ENCODE measurements around the gene CRAMP1.

The CRAMP1 gene

GRCh38 chr16:1631931-1632637 lies 19.9 kb downstream of the CRAMP1 start:
- no peak for DNase-seq (ENCODE audit: low read depth in 4 of 4, low spot score in 1 of 4)

GRCh38 chr16:1632638-1632970 lies 20.4 kb downstream of the CRAMP1 start:
- no peak for DNase-seq (ENCODE audit: low read depth in 4 of 4, low spot score in 1 of 4)

- no peak for DNase-seq (ENCODE audit: low read depth in 4 of 4, low spot score in 1 of 4)
Measured at GRCh38 chr16:1633310-1633709, 21.1 kb downstream of the CRAMP1 start.

- no peak for DNase-seq (ENCODE audit: low read depth in 4 of 4, low spot score in 1 of 4)
Measured at GRCh38 chr16:1634541-1634940, 22.4 kb downstream of the CRAMP1 start.

GRCh38 chr16:1635070-1635469 lies 22.9 kb downstream of the CRAMP1 start:
- DNase-seq (ENCODE audit: low read depth in 4 of 4, low spot score in 1 of 4): no peak

- no peak for DNase-seq (ENCODE audit: low read depth in 4 of 4, low spot score in 1 of 4)
Measured at GRCh38 chr16:1637526-1637925, 25.4 kb downstream of the CRAMP1 start.

- no peak for DNase-seq (ENCODE audit: low read depth in 4 of 4, low spot score in 1 of 4)
Measured at GRCh38 chr16:1638757-1639156, 26.6 kb downstream of the CRAMP1 start.

- no peak for DNase-seq (ENCODE audit: low read depth in 4 of 4, low spot score in 1 of 4)
Measured at GRCh38 chr16:1639282-1639681, 27.1 kb downstream of the CRAMP1 start.

- DNase-seq (ENCODE audit: low read depth in 4 of 4, low spot score in 1 of 4): no peak
Measured at GRCh38 chr16:1639860-1640259, 27.7 kb downstream of the CRAMP1 start.

GRCh38 chr16:1640261-1640941 lies 28.2 kb downstream of the CRAMP1 start:
- DNase-seq (ENCODE audit: low read depth in 4 of 4, low spot score in 1 of 4): no peak

- no peak for DNase-seq (ENCODE audit: low read depth in 4 of 4, low spot score in 1 of 4)
Measured at GRCh38 chr16:1641261-1641660, 29.1 kb downstream of the CRAMP1 start.

- DNase-seq (ENCODE audit: low read depth in 4 of 4, low spot score in 1 of 4): no peak
Measured at GRCh38 chr16:1642148-1642547, 30.0 kb downstream of the CRAMP1 start.

- no peak for DNase-seq (ENCODE audit: low read depth in 4 of 4, low spot score in 1 of 4)
Measured at GRCh38 chr16:1642753-1643152, 30.6 kb downstream of the CRAMP1 start.

- no peak for DNase-seq (ENCODE audit: low read depth in 4 of 4, low spot score in 1 of 4)
Measured at GRCh38 chr16:1643521-1643920, 31.4 kb downstream of the CRAMP1 start.

- peak; percentile 2 to 14 (median 10) for DNase-seq (ENCODE audit: low read depth in 4 of 4, low spot score in 1 of 4)
Measured at GRCh38 chr16:1645914-1646525, 33.9 kb downstream of the CRAMP1 start.

GRCh38 chr16:1647856-1648255 lies 35.7 kb downstream of the CRAMP1 start:
- DNase-seq (ENCODE audit: low read depth in 4 of 4, low spot score in 1 of 4): no peak

GRCh38 chr16:1650131-1650530 lies 38.0 kb downstream of the CRAMP1 start:
- no peak for DNase-seq (ENCODE audit: low read depth in 4 of 4, low spot score in 1 of 4)

GRCh38 chr16:1651094-1651973 lies 39.2 kb downstream of the CRAMP1 start:
- no peak for DNase-seq (ENCODE audit: low read depth in 4 of 4, low spot score in 1 of 4)

GRCh38 chr16:1651974-1652312 lies 39.8 kb downstream of the CRAMP1 start:
- DNase-seq (ENCODE audit: low read depth in 4 of 4, low spot score in 1 of 4): no peak

GRCh38 chr16:1653023-1653422 lies 40.9 kb downstream of the CRAMP1 start:
- DNase-seq (ENCODE audit: low read depth in 4 of 4, low spot score in 1 of 4): no peak

- DNase-seq (ENCODE audit: low read depth in 4 of 4, low spot score in 1 of 4): no peak
Measured at GRCh38 chr16:1654505-1655268, 42.5 kb downstream of the CRAMP1 start.

All from stimulated activated CD4-positive, alpha-beta T cell treated with anti-CD3 and anti-CD28 coated beads, Interleukin-1b, Interleukin-23, amount 100 ng/mL, for 24 hours (primary cell).